Adrenal gland (tissue), 12 donors: ENCODE measurements around the gene GFOD1. TPM values are rescaled to one million over a fixed set of nuclear protein-coding genes. Genes with fewer than 3 reads are reported as not detected.

ENCODE experiments used
- DNase-seq, 7 donors: peaks; one replicate each; pipeline ENCODE4 v3.0.0-alpha.2; 2019 to 2020
- H3K27ac ChIP-seq, 5 donors: fragments of 200-600 bp; sonication (generic) in 4 of 5; 1 replicate in 3 of 5; 2 replicates in 2 of 5; pipeline versions ENCODE4 v1.5.1 to v1.8.0; 2016 to 2020; ENCODE audit warnings: mild to moderate bottlenecking in 1 of 5
- H3K27me3 ChIP-seq: fragments of 200-600 bp; 2 replicates; pipeline ENCODE4 v1.8.0; 2021
- H3K36me3 ChIP-seq, 2 donors: fragments of 200-600 bp; replicated peaks in 1 of 2; 1 replicate in 1 of 2; 2 replicates in 1 of 2; pipeline versions ENCODE4 v1.5.1 to v1.8.0; 2018 to 2022
- H3K4me1 ChIP-seq, 2 donors: fragments of 200-600 bp; replicated peaks in 1 of 2; 1 replicate in 1 of 2; 2 replicates in 1 of 2; pipeline versions ENCODE4 v1.5.1 to v1.8.0; 2018 to 2021
- H3K4me3 ChIP-seq, 4 donors: fragments of 200-600 bp; sonication (generic) in 3 of 4; one replicate each; pipeline ENCODE4 v1.5.1; 2016 to 2018
- H3K9me3 ChIP-seq, 3 donors: fragments of 200-600 bp; sonication (generic) in 1 of 3; replicated peaks in 1 of 3; 1 replicate in 2 of 3; 2 replicates in 1 of 3; pipeline versions ENCODE4 v1.5.1 to v1.8.0; 2016 to 2021
- CTCF ChIP-seq, 6 experiments: fragments of 450-650 bp in 4 of 6; fragments of 200-600 bp in 2 of 6; sonication (generic) in 1 of 6; IDR thresholded peaks; 1 replicate in 5 of 6; 2 replicates in 1 of 6; pipeline versions ENCODE4 v1.5.1 to v1.8.0; 2016 to 2021; ENCODE audit warnings: antibody characterized with exemption in 6 of 6, mild to moderate bottlenecking in 2 of 6, moderate library complexity in 1 of 6
- POLR2A ChIP-seq, 2 donors: fragments of 450-650 bp; IDR thresholded peaks; one replicate each; pipeline ENCODE4 v1.6.1; 2017; ENCODE audit warnings: antibody characterized with exemption in 2 of 2, mild to moderate bottlenecking in 2 of 2, moderate library complexity in 1 of 2
- WGBS, 4 donors: extraction: QIAGEN DNeasy Blood & Tissue Kit in 2 of 4; methylation state at CpG; one replicate each; pipeline versions ENCODE4 v1.1.5 to v1.1.7; 2013 to 2017; 5-methylcytosine and 5-hydroxymethylcytosine counted together
- intact Hi-C, 2 donors: fragments of 100-400 bp; cut with DNase I; formaldehyde crosslinking; loops; one replicate each; pipeline versions ENCODE4 v1.14.1 to v1.15.0; 2022 to 2023
- polyA plus RNA-seq, 3 donors: library from polyadenylated mRNA; stranded (reverse); fragments of 200-250 nt in 2 of 3; fragments of 350-450 nt in 1 of 3; fragmentation: Illumina TruSeq in 1 of 3; extraction: RNeasy Lipid Tissue Mini Kit (QIAGEN cat#74804) in 1 of 3; gene quantifications; one replicate each; pipeline ENCODE4 v1.2.3, GENCODE V29; 2013 to 2014
- total RNA-seq, 9 donors: library from RNA; depleted of rRNA in 4 of 9; stranded (reverse); fragments of >200 nt in 4 of 9; fragments of 120-200 nt in 1 of 9; fragmentation: NEBNext Ultra II Directional in 1 of 9; extraction: Animal tissue kit (Norgen Biotek cat#: 25700) in 1 of 9; gene quantifications; one replicate each; pipeline versions ENCODE4 v1.1.0 to v1.2.4, GENCODE V29; 2013 to 2023
- donor health status: healthy with polysubstance abuse.
- donor health status: Bipolar disorder and iron deficiency.
- donor health status: DM: yes; HTN: yes; CAD: no.
- donor health status: DM: no; HTN: no; CAD: no.
- donor health status: DM: no; HTN: no; CAD: no.
- donor health status: DM: yes; HTN: yes; CAD: no.

Gene GFOD1
- total and polyA plus RNA-seq, 12 donors: 1.9 to 7.7 (median 4.1) TPM

- 64 to 68% (median 66%) methylated on average over 5 of the region's 5 CpGs for WGBS, 4 donors
- no peak for TF ChIP-seq CTCF (IDR thresholded peaks at IDR 0.05)
- TF ChIP-seq POLR2A (IDR thresholded peaks at IDR 0.05): no peak
- Histone ChIP-seq H3K27ac (peak overlapping the region in 1 of 5 donors; percentile 65), H3K4me3 (no peak overlapping the region), H3K4me1 (peaks cover 4 to 18% of the 10 kb centered on the region in 2 donors), H3K9me3 (no peaks in the 10 kb centered on the region), H3K36me3 (no peaks in the 10 kb centered on the region), H3K27me3 (peaks cover 3% of the 10 kb centered on the region)
- no peak for DNase-seq
- intact Hi-C loops: no loop called here
These were observed 39.3 kb downstream of the GFOD1 start for GRCh38 chr6:13447949-13448724.

GRCh38 chr6:13446381-13446780, 41.0 kb downstream of the GFOD1 start:
- Histone ChIP-seq H3K4me3 (no peak overlapping the region), H3K9me3 (no peaks in the 10 kb centered on the region), H3K27ac (peak overlapping the region in 2 of 5 donors; percentile 17 to 54), H3K27me3 (peaks cover 3% of the 10 kb centered on the region), H3K36me3 (no peaks in the 10 kb centered on the region), H3K4me1 (peaks cover 4 to 18% of the 10 kb centered on the region in 2 donors)
- DNase-seq: no peak
- intact Hi-C loops: no loop called here
- TF ChIP-seq POLR2A (IDR thresholded peaks at IDR 0.05) (no peak), CTCF (IDR thresholded peaks at IDR 0.05) (no peak)
- 80 to 90% (median 84%) methylated on average over 7 of the region's 7 CpGs for WGBS, 4 donors

- no peaks in the 10 kb centered on the region for H3K36me3 ChIP-seq
- WGBS, 4 donors: 75 to 81% (median 78%) methylated on average over 3 of the region's 3 CpGs
- H3K27me3 ChIP-seq: peaks cover 3% of the 10 kb centered on the region
- no peaks in the 10 kb centered on the region for H3K9me3 ChIP-seq
- H3K27ac ChIP-seq: peak overlapping the region in 1 of 5 donors; percentile 23
- intact Hi-C loops: no loop called here
- DNase-seq: no peak
- no peak overlapping the region for H3K4me3 ChIP-seq
- peaks cover 4 to 18% of the 10 kb centered on the region in 2 donors for H3K4me1 ChIP-seq
- TF ChIP-seq CTCF (IDR thresholded peaks at IDR 0.05): no peak
- no peak for TF ChIP-seq POLR2A (IDR thresholded peaks at IDR 0.05)
These were observed 41.7 kb downstream of the GFOD1 start for GRCh38 chr6:13445744-13446115.

- DNase-seq: peak; percentile 31 to 80 (median 58)
- no peak for TF ChIP-seq CTCF (IDR thresholded peaks at IDR 0.05)
- TF ChIP-seq POLR2A (IDR thresholded peaks at IDR 0.05): no peak
- H3K4me3 ChIP-seq: no peak overlapping the region
- 11 to 16% (median 12%) methylated on average over 9 of the region's 9 CpGs for WGBS, 4 donors
- H3K9me3 ChIP-seq: no peaks in the 10 kb centered on the region
- intact Hi-C loops: no loop called here
- no peaks in the 10 kb centered on the region for H3K36me3 ChIP-seq
- peaks cover 4 to 18% of the 10 kb centered on the region in 2 donors for H3K4me1 ChIP-seq
- H3K27me3 ChIP-seq: peaks cover 3% of the 10 kb centered on the region
- H3K27ac ChIP-seq: peak overlapping the region in 2 of 5 donors; percentile 23 to 58
These were observed 42.2 kb downstream of the GFOD1 start for GRCh38 chr6:13445005-13445743.
